Hematopoietic multipotent progenitor cell treated with erythropoietin and hydrocortisone succinate and interleukin-3 and kit ligand, for 17 days (in vitro differentiated cells): ENCODE results near the gene GMFB.
"Not testable (repeated sequence)": the region's sequence is repeated elsewhere in the genome, so short reads cannot be mapped to it uniquely, and the experiment has no call there.

Experiments used
- DNase-seq: peaks from one replicate; pipeline ENCODE4 v3.0.0-alpha.2; 2015; ENCODE audit warnings: low spot score

The GMFB gene

GRCh38 chr14:54490445-54491175 lies 1.8 kb upstream of the GMFB start:
- DNase-seq: no peak

DNA sequence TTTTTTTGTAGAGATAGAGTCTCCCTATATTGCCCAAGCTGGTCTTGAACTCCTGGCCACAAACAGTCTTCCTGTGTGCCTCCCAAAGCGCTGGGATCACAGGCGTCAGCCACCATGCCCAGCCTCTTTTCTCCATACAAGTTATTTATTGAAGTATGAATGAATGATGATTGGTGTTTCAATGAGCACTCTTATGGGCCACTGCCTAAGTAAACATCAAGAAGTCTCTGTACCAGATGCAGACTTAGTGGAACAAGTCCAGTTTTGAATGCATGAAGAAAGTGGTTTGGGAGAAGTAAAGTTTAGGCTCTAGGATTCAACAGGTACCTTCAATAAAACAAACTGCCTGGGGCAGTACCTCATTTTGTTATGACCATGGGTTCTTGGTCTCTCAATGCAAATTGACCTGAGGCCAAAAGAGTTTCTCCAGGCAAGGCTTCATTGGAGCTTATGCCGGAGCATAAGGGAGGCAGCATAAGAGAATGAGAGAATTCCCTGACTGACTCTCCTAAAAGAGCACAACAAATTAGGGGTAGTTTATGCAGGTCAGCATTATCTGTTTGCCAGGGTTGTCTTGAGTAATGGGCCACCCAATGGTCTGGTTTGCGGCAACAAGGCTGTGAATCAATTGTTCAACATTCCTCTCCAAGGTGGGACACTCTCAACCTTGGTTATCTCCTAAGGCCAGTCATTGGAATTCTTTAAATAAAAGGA lies 1.1 kb upstream of the GMFB start:
- DNase-seq: no peak

DNA sequence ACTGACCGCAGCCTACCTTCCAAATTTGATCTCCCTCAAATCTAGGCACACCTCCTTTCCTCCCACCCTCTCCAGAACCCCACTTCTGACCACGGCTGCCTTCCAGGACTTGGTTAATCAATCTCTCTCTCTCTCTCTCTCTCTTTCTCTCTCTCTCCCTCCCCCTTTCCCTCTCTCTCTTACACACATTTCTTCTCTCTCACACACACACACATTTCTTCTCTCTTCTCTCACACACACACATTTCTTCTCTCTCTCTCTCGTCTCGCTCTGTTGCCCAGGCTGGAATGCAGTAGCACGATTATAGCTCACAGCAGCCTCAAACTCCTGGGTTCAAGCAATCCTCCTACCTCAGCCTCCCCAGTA lies 521 bp upstream of the GMFB start:
- no peak for DNase-seq

- DNase-seq: no peak
These were observed 498 bp downstream of the GMFB start for GRCh38 chr14:54488318-54488645.

DNA sequence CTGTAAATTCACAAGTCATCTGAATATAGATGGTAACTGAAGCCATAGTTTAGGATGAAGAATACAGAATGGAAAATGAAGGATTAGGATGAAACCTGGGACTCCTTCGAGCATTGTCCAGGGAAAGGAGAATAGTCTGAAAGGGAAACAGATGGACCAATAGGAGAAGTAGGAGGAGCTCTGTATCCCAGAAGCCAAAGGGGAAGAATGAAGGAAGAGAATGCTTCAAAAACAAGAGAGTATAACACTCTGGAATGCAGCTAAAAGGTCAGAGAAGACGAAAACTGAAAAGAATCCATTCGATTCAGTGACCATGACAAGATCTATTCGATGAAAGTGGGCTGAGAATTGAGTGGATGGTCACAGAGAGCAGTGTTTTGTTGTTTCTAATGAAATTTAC lies 1.0 kb downstream of the GMFB start:
- no peak for DNase-seq

DNA sequence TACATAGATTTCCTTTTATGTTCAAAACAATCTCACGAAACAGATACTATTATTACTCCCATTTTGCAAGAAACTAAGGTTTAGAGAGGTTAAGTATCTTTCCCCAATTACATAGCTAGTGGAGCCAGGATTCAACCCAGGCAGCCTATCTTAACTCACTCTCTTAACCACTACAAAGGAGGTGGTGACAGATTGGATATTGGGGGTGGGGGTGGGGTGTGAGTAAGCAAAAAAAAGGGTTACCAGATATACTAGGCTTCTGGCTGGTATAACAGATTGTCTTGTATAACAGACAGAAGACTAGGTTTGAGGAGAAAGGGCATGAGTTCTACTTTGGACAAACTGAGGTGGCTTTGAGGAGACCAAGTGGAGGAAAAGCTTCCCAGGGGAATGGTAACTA lies 2.1 kb downstream of the GMFB start:
- DNase-seq: no peak

- DNase-seq: no peak
These were observed 4.9 kb downstream of the GMFB start for GRCh38 chr14:54483846-54484245.

DNA sequence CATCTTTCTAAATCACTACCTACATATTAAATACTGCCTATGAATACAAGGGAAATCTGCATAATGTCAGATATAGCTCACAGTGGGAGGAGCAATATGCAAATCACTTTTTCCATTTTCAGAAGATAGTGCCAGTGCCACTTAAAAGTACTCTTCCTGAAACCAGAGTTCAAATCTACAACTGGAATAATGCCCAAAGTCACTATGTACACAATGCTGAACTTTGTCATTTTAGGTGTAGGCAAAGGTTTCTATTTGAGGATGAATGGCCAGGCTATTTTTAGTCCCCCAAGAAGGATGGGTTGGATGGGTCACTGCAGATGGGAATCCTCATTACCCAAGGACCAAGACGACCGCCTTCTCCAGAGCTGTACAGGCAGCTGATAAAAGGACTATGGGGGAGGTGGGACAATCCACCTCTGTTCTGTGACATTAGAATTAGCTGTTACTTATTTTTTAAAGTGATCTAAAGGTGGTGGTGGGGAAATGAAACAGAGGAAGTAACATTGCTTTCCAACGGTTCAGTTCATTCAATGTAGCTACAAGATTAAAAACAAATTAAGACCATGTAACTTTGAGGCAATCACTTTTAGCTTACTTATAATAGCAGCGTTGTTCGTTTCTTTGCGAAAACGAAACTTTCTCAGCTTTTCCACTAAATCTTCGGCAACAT lies 5.6 kb downstream of the GMFB start:
- no peak for DNase-seq

- no peak for DNase-seq
These were observed 7.1 kb downstream of the GMFB start for GRCh38 chr14:54481695-54482094.

DNA sequence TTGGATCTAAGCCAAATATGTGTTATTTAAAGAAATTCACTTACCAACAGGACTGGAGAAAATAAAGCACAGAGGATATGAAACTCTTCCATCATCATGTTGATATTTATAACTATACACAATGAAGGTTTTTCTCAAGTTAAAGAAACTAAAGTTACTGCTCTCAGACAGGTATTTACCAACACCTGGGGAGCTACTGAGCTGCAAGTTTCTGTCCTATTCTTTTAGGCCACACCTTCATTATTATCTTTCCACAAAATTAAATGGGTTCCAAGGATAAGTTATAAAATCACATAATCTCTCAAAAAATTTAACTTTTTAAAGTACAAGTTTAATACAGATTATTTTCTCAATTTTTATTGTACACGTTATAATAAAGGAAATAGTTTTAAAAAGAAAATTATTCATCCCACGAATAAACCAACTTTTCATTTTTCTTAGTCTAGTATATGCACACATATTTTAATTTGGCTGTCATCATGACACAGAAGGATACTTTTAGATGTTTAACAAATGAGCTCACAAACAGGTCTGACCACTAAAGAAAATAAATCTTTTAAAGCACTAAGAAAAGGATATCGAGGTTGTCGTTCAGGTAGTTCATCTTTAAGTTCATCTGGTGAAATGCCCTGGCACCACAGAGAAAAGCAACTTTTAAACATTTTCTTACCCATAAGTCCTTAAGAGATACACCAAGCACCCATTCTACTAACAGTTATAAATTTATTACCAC lies 7.8 kb downstream of the GMFB start:
- no peak for DNase-seq

DNA sequence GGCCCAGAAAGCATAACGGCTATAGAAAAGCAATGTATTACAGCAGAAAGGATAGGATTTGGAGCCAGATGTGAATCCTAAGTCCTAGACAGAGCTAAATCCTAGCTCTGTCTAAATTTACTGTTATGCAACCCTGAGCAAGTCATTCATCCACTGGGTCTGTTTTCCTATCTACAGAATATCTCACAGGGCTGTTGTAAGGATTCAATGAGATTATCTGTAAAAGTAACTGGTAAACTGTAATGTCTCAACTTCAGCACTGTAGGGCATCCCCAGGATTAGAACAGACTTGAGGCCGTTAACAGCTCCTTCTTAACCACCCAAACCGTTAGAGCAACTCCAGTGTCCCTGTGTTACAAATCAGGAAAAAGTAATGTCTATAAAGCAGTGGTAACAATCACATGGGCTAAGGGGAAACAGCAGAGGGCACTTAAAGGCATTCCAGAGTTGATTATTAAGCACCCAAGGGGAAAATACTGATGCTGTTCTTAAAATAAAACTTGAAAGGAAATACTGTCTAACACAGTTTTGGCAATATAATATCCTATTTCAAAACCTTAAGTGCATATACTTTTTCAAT lies 10.1 kb downstream of the GMFB start:
- DNase-seq: no peak

DNA sequence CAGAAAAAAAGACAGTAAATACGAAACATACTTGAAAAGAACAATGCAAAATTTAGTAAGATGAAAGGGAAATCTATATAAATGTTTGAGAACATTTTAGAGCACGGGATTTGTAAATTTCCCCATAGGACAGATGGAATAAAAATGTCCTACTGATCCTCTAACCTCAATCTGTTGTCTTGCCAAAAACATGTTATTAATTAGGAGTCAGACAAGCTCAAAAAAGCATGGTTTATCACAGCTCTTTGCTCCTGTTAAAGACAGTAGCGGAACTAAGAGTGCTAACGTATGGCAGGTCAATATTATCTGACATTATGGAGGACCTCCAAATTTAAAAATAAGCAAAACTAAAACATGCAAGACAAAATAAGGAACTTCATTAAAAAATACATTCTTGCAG lies 12.9 kb downstream of the GMFB start:
- DNase-seq: no peak

DNA sequence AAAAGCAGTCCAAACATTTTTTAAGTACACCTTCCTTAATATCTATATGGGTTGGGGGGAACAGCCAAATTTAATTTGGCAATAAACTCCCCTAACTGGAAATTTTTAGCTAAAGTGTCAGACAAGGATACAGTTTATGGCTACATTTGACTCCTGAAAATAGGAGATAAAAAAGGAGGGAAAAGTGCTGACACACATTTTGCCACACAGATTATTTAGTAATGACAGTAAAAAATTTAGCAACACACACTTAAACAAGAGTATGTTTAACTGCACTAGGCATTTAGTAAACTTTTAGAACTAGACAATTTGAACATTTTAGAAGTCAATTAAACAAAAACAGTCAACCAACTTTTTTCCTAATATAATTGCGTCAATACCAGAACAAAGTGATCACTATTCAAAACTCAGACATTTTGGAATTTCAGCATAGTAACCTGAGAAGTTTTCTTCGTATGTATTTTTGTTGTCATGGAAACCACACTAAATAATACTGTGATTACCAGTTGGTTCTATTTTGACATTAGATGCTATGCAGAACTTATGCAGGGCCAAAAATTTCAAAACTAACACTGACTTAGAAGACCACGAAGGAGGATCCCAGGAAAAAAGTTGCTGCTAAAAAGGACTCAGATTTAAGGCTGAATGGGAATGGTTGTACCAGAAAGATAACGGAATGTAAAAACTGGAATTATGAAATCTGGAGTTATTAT lies 13.4 kb downstream of the GMFB start:
- DNase-seq: no peak

DNA sequence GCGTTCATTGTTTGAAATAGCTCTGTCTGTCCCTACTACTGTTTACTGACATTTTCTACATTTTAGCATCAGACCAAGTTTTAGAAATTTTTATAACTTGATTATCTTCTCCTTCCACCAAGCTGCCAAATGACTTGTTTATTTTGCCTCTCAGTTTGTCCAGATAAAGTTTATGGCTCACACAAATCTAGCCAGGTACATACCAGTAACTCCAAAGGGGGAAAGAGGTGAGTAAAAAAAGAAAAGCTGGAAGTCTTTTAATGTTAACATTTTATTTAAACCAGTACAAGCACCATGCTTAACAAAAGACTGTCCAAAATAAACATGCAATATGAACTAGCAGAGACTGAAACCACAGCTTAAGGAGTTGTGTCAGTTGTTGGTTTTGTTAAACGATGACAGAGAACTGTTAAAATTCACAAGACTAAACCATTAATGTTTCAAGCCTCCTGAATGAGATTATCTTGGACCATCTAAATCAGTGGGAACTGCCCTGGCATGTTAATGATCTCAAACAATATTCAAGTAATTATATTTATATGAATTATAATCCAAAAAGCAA lies 14.5 kb downstream of the GMFB start:
- no peak for DNase-seq

- no peak for DNase-seq
These were observed 16.5 kb downstream of the GMFB start for GRCh38 chr14:54472315-54472714.

GRCh38 chr14:54471641-54472040 lies 17.1 kb downstream of the GMFB start:
- no peak for DNase-seq

DNA sequence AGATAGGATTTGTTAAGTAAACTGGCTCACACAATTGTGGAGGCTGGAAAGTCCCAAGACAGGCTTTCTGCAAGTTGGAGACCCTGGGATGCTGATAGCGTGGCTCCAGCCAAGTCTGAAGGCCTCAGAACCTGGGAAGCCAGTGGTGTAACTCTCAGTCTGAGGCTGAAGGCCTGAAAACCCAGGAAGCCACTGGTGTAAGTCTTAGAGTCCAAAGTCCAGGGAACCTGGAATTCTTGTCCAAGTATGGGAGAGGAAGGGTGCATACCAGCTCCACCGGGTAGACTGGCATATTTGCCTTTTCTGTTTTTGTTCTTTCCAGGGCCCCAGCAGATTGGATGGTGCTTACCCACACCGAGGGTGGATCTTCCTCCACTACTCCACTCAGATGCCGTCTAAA lies 18.1 kb downstream of the GMFB start:
- DNase-seq: no peak

- DNase-seq: no peak
These were observed 21.5 kb downstream of the GMFB start for GRCh38 chr14:54467280-54467679.

GRCh38 chr14:54465654-54466053 lies 23.1 kb downstream of the GMFB start:
- DNase-seq: no peak

- no peak for DNase-seq
These were observed 26.7 kb downstream of the GMFB start for GRCh38 chr14:54462048-54462447.

DNA sequence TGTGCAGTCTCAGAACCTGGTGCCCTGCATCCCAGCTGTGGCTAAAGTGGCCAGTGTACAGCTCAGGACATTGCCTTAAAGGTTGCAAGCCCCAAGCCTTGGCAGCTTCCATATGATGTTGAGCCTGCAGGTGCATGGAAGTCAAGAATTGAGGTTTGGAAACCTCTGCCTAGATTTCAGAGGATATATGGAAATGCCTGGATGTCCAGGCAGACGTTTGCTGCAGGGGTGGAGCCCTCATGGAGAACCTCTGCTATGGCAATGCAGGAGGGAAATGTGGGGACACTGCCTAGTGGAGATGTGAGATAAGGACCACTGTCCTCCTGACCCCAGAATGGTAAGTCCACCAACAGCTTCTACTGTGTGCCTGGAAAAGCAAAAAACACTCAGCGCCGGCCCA lies 29.7 kb downstream of the GMFB start:
- DNase-seq: no peak

- DNase-seq: not testable (repeated sequence)
These were observed 30.2 kb downstream of the GMFB start for GRCh38 chr14:54458536-54458935.
